ENCODE data around the gene HTRA3.

The HTRA3 gene

GRCh38 chr4:8264106-8264505 lies 5.4 kb upstream of the HTRA3 start:
- peaks cover 24% of the 10 kb centered on the region for H3K4me1 ChIP-seq (ENCODE audit: insufficient read depth, low read length)
- H3K36me3 ChIP-seq (ENCODE audit: insufficient read depth, low read length) = no peaks in the 10 kb centered on the region
- H3K9me3 ChIP-seq (ENCODE audit: low read length) = no peaks in the 10 kb centered on the region
- no peak overlapping the region for H3K4me3 ChIP-seq (ENCODE audit: low read depth in 1 of 2, low read length in 2 of 2)
- H3K9ac ChIP-seq (ENCODE audit: low read length) = no peak overlapping the region
- no peaks in the 10 kb centered on the region for H3K27me3 ChIP-seq (ENCODE audit: control insufficient read depth in 1 of 2, insufficient read depth in 2 of 2, low read length in 2 of 2)
- no peak overlapping the region for H3K27ac ChIP-seq (ENCODE audit: low read depth, low read length)

GRCh38 chr4:8265171-8265929 lies 4.2 kb upstream of the HTRA3 start:
- Histone ChIP-seq H3K36me3 (ENCODE audit: insufficient read depth, low read length) (no peaks in the 10 kb centered on the region), H3K9me3 (ENCODE audit: low read length) (no peaks in the 10 kb centered on the region), H3K27ac (ENCODE audit: low read depth, low read length) (no peak overlapping the region), H3K27me3 (ENCODE audit: control insufficient read depth in 1 of 2, insufficient read depth in 2 of 2, low read length in 2 of 2) (no peaks in the 10 kb centered on the region), H3K9ac (ENCODE audit: low read length) (no peak overlapping the region), H3K4me3 (ENCODE audit: low read depth in 1 of 2, low read length in 2 of 2) (no peak overlapping the region), H3K4me1 (ENCODE audit: insufficient read depth, low read length) (peaks cover 30% of the 10 kb centered on the region)

- Histone ChIP-seq H3K27me3 (ENCODE audit: control insufficient read depth in 1 of 2, insufficient read depth in 2 of 2, low read length in 2 of 2) (no peaks in the 10 kb centered on the region), H3K27ac (ENCODE audit: low read depth, low read length) (no peak overlapping the region), H3K4me1 (ENCODE audit: insufficient read depth, low read length) (peaks cover 33% of the 10 kb centered on the region), H3K4me3 (ENCODE audit: low read depth in 1 of 2, low read length in 2 of 2) (no peak overlapping the region), H3K36me3 (ENCODE audit: insufficient read depth, low read length) (no peaks in the 10 kb centered on the region), H3K9me3 (ENCODE audit: low read length) (no peaks in the 10 kb centered on the region), H3K9ac (ENCODE audit: low read length) (no peak overlapping the region)
Observed at GRCh38 chr4:8266088-8266487, 3.5 kb upstream of the HTRA3 start.

GRCh38 chr4:8266508-8266907 lies 3.0 kb upstream of the HTRA3 start:
- no peaks in the 10 kb centered on the region for H3K9me3 ChIP-seq (ENCODE audit: low read length)
- H3K9ac ChIP-seq (ENCODE audit: low read length) = no peak overlapping the region
- no peaks in the 10 kb centered on the region for H3K27me3 ChIP-seq (ENCODE audit: control insufficient read depth in 1 of 2, insufficient read depth in 2 of 2, low read length in 2 of 2)
- no peak overlapping the region for H3K27ac ChIP-seq (ENCODE audit: low read depth, low read length)
- no peak overlapping the region for H3K4me3 ChIP-seq (ENCODE audit: low read depth in 1 of 2, low read length in 2 of 2)
- H3K4me1 ChIP-seq (ENCODE audit: insufficient read depth, low read length) = peaks cover 36% of the 10 kb centered on the region
- H3K36me3 ChIP-seq (ENCODE audit: insufficient read depth, low read length) = no peaks in the 10 kb centered on the region

GRCh38 chr4:8267077-8267476 lies 2.5 kb upstream of the HTRA3 start:
- Histone ChIP-seq H3K27me3 (ENCODE audit: control insufficient read depth in 1 of 2, insufficient read depth in 2 of 2, low read length in 2 of 2) (no peaks in the 10 kb centered on the region), H3K36me3 (ENCODE audit: insufficient read depth, low read length) (no peaks in the 10 kb centered on the region), H3K4me1 (ENCODE audit: insufficient read depth, low read length) (peaks cover 42% of the 10 kb centered on the region), H3K27ac (ENCODE audit: low read depth, low read length) (no peak overlapping the region), H3K9me3 (ENCODE audit: low read length) (no peaks in the 10 kb centered on the region), H3K9ac (ENCODE audit: low read length) (no peak overlapping the region), H3K4me3 (ENCODE audit: low read depth in 1 of 2, low read length in 2 of 2) (no peak overlapping the region)

- no peaks in the 10 kb centered on the region for H3K27me3 ChIP-seq (ENCODE audit: control insufficient read depth in 1 of 2, insufficient read depth in 2 of 2, low read length in 2 of 2)
- no peak overlapping the region for H3K9ac ChIP-seq (ENCODE audit: low read length)
- no peaks in the 10 kb centered on the region for H3K9me3 ChIP-seq (ENCODE audit: low read length)
- no peak overlapping the region for H3K4me3 ChIP-seq (ENCODE audit: low read depth in 1 of 2, low read length in 2 of 2)
- no peaks in the 10 kb centered on the region for H3K36me3 ChIP-seq (ENCODE audit: insufficient read depth, low read length)
- H3K4me1 ChIP-seq (ENCODE audit: insufficient read depth, low read length) = peaks cover 52% of the 10 kb centered on the region
- no peak overlapping the region for H3K27ac ChIP-seq (ENCODE audit: low read depth, low read length)
Observed at GRCh38 chr4:8268211-8268610, 1.3 kb upstream of the HTRA3 start.

GRCh38 chr4:8268901-8269534 lies 536 bp upstream of the HTRA3 start:
- H3K36me3 ChIP-seq (ENCODE audit: insufficient read depth, low read length) = no peaks in the 10 kb centered on the region
- no peak overlapping the region for H3K9ac ChIP-seq (ENCODE audit: low read length)
- peak overlapping the region; percentile 7 for H3K27ac ChIP-seq (ENCODE audit: low read depth, low read length)
- H3K27me3 ChIP-seq (ENCODE audit: control insufficient read depth in 1 of 2, insufficient read depth in 2 of 2, low read length in 2 of 2) = no peaks in the 10 kb centered on the region
- H3K9me3 ChIP-seq (ENCODE audit: low read length) = no peaks in the 10 kb centered on the region
- H3K4me1 ChIP-seq (ENCODE audit: insufficient read depth, low read length) = peaks cover 57% of the 10 kb centered on the region
- H3K4me3 ChIP-seq (ENCODE audit: low read depth in 1 of 2, low read length in 2 of 2) = peak overlapping the region in 1 of 2 donors; percentile 27

- Histone ChIP-seq H3K27me3 (ENCODE audit: control insufficient read depth in 1 of 2, insufficient read depth in 2 of 2, low read length in 2 of 2) (no peaks in the 10 kb centered on the region), H3K4me1 (ENCODE audit: insufficient read depth, low read length) (peaks cover 70% of the 10 kb centered on the region), H3K4me3 (ENCODE audit: low read depth in 1 of 2, low read length in 2 of 2) (peak overlapping the region; percentile 50 to 56), H3K9me3 (ENCODE audit: low read length) (no peaks in the 10 kb centered on the region), H3K36me3 (ENCODE audit: insufficient read depth, low read length) (no peaks in the 10 kb centered on the region), H3K9ac (ENCODE audit: low read length) (no peak overlapping the region), H3K27ac (ENCODE audit: low read depth, low read length) (peak overlapping the region; percentile 41)
Observed at GRCh38 chr4:8270418-8270771, 841 bp downstream of the HTRA3 start.

- no peaks in the 10 kb centered on the region for H3K27me3 ChIP-seq (ENCODE audit: control insufficient read depth in 1 of 2, insufficient read depth in 2 of 2, low read length in 2 of 2)
- peak overlapping the region; percentile 41 for H3K27ac ChIP-seq (ENCODE audit: low read depth, low read length)
- H3K9ac ChIP-seq (ENCODE audit: low read length) = no peak overlapping the region
- peaks cover 78% of the 10 kb centered on the region for H3K4me1 ChIP-seq (ENCODE audit: insufficient read depth, low read length)
- peak overlapping the region in 1 of 2 donors; percentile 50 for H3K4me3 ChIP-seq (ENCODE audit: low read depth in 1 of 2, low read length in 2 of 2)
- no peaks in the 10 kb centered on the region for H3K36me3 ChIP-seq (ENCODE audit: insufficient read depth, low read length)
- H3K9me3 ChIP-seq (ENCODE audit: low read length) = no peaks in the 10 kb centered on the region
Observed at GRCh38 chr4:8270912-8271815, 1.6 kb downstream of the HTRA3 start.

- peaks cover 82% of the 10 kb centered on the region for H3K4me1 ChIP-seq (ENCODE audit: insufficient read depth, low read length)
- H3K4me3 ChIP-seq (ENCODE audit: low read depth in 1 of 2, low read length in 2 of 2) = peak overlapping the region in 1 of 2 donors; percentile 50
- no peaks in the 10 kb centered on the region for H3K9me3 ChIP-seq (ENCODE audit: low read length)
- H3K27ac ChIP-seq (ENCODE audit: low read depth, low read length) = peak overlapping the region; percentile 41
- H3K36me3 ChIP-seq (ENCODE audit: insufficient read depth, low read length) = no peaks in the 10 kb centered on the region
- no peaks in the 10 kb centered on the region for H3K27me3 ChIP-seq (ENCODE audit: control insufficient read depth in 1 of 2, insufficient read depth in 2 of 2, low read length in 2 of 2)
- no peak overlapping the region for H3K9ac ChIP-seq (ENCODE audit: low read length)
Observed at GRCh38 chr4:8271821-8272220, 2.3 kb downstream of the HTRA3 start.

Data from muscle layer of colon (tissue), 2 donors.